Pancreas (tissue), 10 donors: Measurements from ENCODE around the gene ATG9A. TPM values are rescaled to one million over a fixed set of nuclear protein-coding genes. Genes with fewer than 3 reads are reported as not detected.

Experiments used
- ATAC-seq, 4 donors: fragments of 200-7000 bp; cut with Tn5 transposase; one replicate each; pipeline versions ENCODE4 v1.8.0 to v1.9.1; 2020; ENCODE audit warnings: mild to moderate bottlenecking in 4 of 4, moderate library complexity in 4 of 4
- DNase-seq, 6 donors: peaks; one replicate each; pipeline ENCODE4 v3.0.0-alpha.2; 2020
- FAIRE-seq: peaks from 2 replicates; lab custom pipeline; 2012; peaks lifted over from hg19 to GRCh38; lab: Jason Lieb, UNC
- H3K27ac ChIP-seq, 4 donors: fragments of 200-600 bp; sonication (generic); 1 replicate in 3 of 4; 2 replicates in 1 of 4; pipeline versions ENCODE4 v1.5.0 to v1.8.0; 2020
- H3K27me3 ChIP-seq, 4 donors: fragments of 200-600 bp; one replicate each; pipeline ENCODE4 v1.8.0; 2021
- H3K36me3 ChIP-seq, 3 donors: fragments of 200-600 bp; sonication (generic) in 1 of 3; one replicate each; pipeline versions ENCODE4 v1.5.0 to v1.8.0; 2020 to 2021
- H3K4me1 ChIP-seq, 3 donors: fragments of 200-600 bp; one replicate each; pipeline ENCODE4 v1.8.0; 2021
- H3K4me3 ChIP-seq, 4 donors: fragments of 200-600 bp; sonication (generic) in 2 of 4; one replicate each; pipeline versions ENCODE4 v1.5.0 to v1.8.0; 2020 to 2021
- H3K9me3 ChIP-seq, 4 donors: fragments of 200-600 bp; one replicate each; pipeline ENCODE4 v1.8.0; 2021
- CTCF ChIP-seq, 4 donors: fragments of 200-600 bp; sonication (generic) in 3 of 4; IDR thresholded peaks; one replicate each; pipeline versions ENCODE4 v1.5.0 to v1.8.0; 2021; ENCODE audit warnings: antibody characterized with exemption in 4 of 4
- WGBS, 2 donors: extraction: QIAGEN DNeasy Blood & Tissue Kit; methylation state at CpG; one replicate each; pipeline ENCODE4 v1.1.7; 2013; 5-methylcytosine and 5-hydroxymethylcytosine counted together
- intact Hi-C, 3 donors: fragments of 100-400 bp; cut with DNase I; formaldehyde crosslinking; loops; one replicate each; pipeline versions ENCODE4 v1.11.1 to v1.14.2; 2022
- polyA plus RNA-seq, 2 donors: library from polyadenylated mRNA; stranded (reverse); fragments of 200-250 nt; gene quantifications; one replicate each; pipeline ENCODE4 v1.2.3, GENCODE V29; 2013
- total RNA-seq, 6 donors: library from RNA; stranded (reverse); fragmentation: NEBNext Ultra II Directional in 4 of 6; extraction: Animal tissue kit (Norgen Biotek cat#: 25700) in 4 of 6; gene quantifications; one replicate each; pipeline versions ENCODE4 v1.2.1 to v1.2.4, GENCODE V29; 2021 to 2023
- donor health status: healthy with polysubstance abuse.
- donor health status: DM: no; HTN: no; CAD: no; lungs with moderate emphysema.
- donor health status: DM: no; HTN: no; CAD: no.
- donor health status: control.
- donor health status: control.
- donor health status: Bipolar disorder and iron deficiency.
- donor health status: DM: yes; HTN: yes; CAD: no.
- donor health status: DM: no; HTN: no; CAD: no.
- donor health status: DM: no; HTN: no; CAD: no.
- donor health status: DM: yes; HTN: yes; CAD: no.

Gene ATG9A
- total and polyA plus RNA-seq, 8 donors, result 12.1 to 25.5 (median 18.5) TPM

GRCh38 chr2:219175928-219176817 lies 53.3 kb downstream of the ATG9A start:
- no peak for TF ChIP-seq CTCF (IDR thresholded peaks at IDR 0.05)
- H3K27me3 ChIP-seq, result no peaks in the 10 kb centered on the region
- 2% methylated on average over 42 to 45 of the region's 45 CpGs for WGBS, 2 donors
- intact Hi-C loops, result no loop called here
- peak overlapping the region; percentile 88 to 99 (median 94) for H3K27ac ChIP-seq
- no peak for FAIRE-seq
- ATAC-seq, result peak; percentile 26 to 49 (median 40)
- no peaks in the 10 kb centered on the region for H3K9me3 ChIP-seq
- H3K36me3 ChIP-seq, result peaks cover 0 to 39% (median under 1%) of the 10 kb centered on the region in 3 donors
- peak overlapping the region; percentile 76 to 97 (median 94) for H3K4me3 ChIP-seq
- DNase-seq, result peak in 3 of 6 donors; percentile 50 to 67 (median 64)
- peaks cover 15 to 19% (median 17%) of the 10 kb centered on the region in 3 donors for H3K4me1 ChIP-seq

- Histone ChIP-seq H3K36me3 (peaks cover 0 to 32% (median 0%) of the 10 kb centered on the region in 3 donors), H3K27ac (peak overlapping the region in 2 of 4 donors; percentile 94 to 99), H3K4me3 (peak overlapping the region in 1 of 4 donors; percentile 97), H3K9me3 (no peaks in the 10 kb centered on the region), H3K27me3 (no peaks in the 10 kb centered on the region), H3K4me1 (peaks cover 15 to 19% (median 17%) of the 10 kb centered on the region in 3 donors)
- WGBS, 2 donors, result 70 to 73% methylated on average over 7 of the region's 7 CpGs
- FAIRE-seq (no peak), DNase-seq (no peak), ATAC-seq (no peak)
- TF ChIP-seq CTCF (IDR thresholded peaks at IDR 0.05), result no peak
- intact Hi-C loops, result no loop called here
Measured at GRCh38 chr2:219175486-219175885, 54.0 kb downstream of the ATG9A start.

GRCh38 chr2:219174801-219175200 lies 54.6 kb downstream of the ATG9A start:
- H3K4me1 ChIP-seq, result peaks cover 15 to 19% (median 17%) of the 10 kb centered on the region in 3 donors
- H3K4me3 ChIP-seq, result no peak overlapping the region
- no peak for FAIRE-seq
- H3K36me3 ChIP-seq, result peaks cover 0 to 28% (median 0%) of the 10 kb centered on the region in 3 donors
- no peak for ATAC-seq
- no peaks in the 10 kb centered on the region for H3K9me3 ChIP-seq
- TF ChIP-seq CTCF (IDR thresholded peaks at IDR 0.05), result no peak
- WGBS, 2 donors, result 80 to 87% methylated on average over 7 of the region's 7 CpGs
- H3K27ac ChIP-seq, result no peak overlapping the region
- DNase-seq, result no peak
- H3K27me3 ChIP-seq, result no peaks in the 10 kb centered on the region
- intact Hi-C loops, result loop anchor here in 2 of 3 donors (5.0 kb wide), 2 partner anchors 118 to 122 kb away; no protein-coding TSS in a partner anchor

- WGBS, 2 donors, result 70 to 73% methylated on average over 3 of the region's 3 CpGs
- peaks cover 11 to 13% (median 11%) of the 10 kb centered on the region in 3 donors for H3K4me1 ChIP-seq
- no peak for FAIRE-seq
- H3K4me3 ChIP-seq, result no peak overlapping the region
- no peak for TF ChIP-seq CTCF (IDR thresholded peaks at IDR 0.05)
- no peak for ATAC-seq
- no peaks in the 10 kb centered on the region for H3K9me3 ChIP-seq
- intact Hi-C loops, result loop anchor here in 2 of 3 donors (5.0 kb wide), 2 partner anchors 118 to 123 kb away; no protein-coding TSS in a partner anchor
- no peak overlapping the region for H3K27ac ChIP-seq
- H3K36me3 ChIP-seq, result peaks cover 0 to 28% (median 0%) of the 10 kb centered on the region in 3 donors
- DNase-seq, result no peak
- H3K27me3 ChIP-seq, result no peaks in the 10 kb centered on the region
Measured at GRCh38 chr2:219174146-219174545, 55.3 kb downstream of the ATG9A start.
